Mesenchymal stem cell (in vitro differentiated cells and primary cell): Measurements from ENCODE around the gene DKC1.
A peak's percentile ranks its signal among the peaks of the same experiment; 100 is the strongest.

ENCODE experiments used
- DNase-seq: peaks from one replicate; pipeline ENCODE4 v3.0.0-alpha.2; 2013
- H2AFZ ChIP-seq: one replicate; pipeline ENCODE4 v1.6.1; 2013; ENCODE audit warnings: low read depth, mild to moderate bottlenecking, control low read depth, inconsistent platforms, low read length, moderate library complexity
- H2AK5ac ChIP-seq: 2 replicates; pipeline ENCODE4 v1.6.1; 2013; ENCODE audit warnings: low read length, moderate library complexity, mild to moderate bottlenecking, inconsistent platforms; ENCODE audit not compliant: severe bottlenecking
- H2BK120ac ChIP-seq: one replicate; pipeline ENCODE4 v1.6.1; 2013; ENCODE audit warnings: low read depth, mild to moderate bottlenecking, inconsistent platforms, low read length, moderate library complexity
- H2BK12ac ChIP-seq, 2 experiments: one replicate each; pipeline ENCODE4 v1.6.1; 2013; ENCODE audit warnings: inconsistent platforms in 2 of 2, low read length in 2 of 2, mild to moderate bottlenecking in 2 of 2, moderate library complexity in 2 of 2, control low read depth in 1 of 2
- H2BK15ac ChIP-seq: one replicate; pipeline ENCODE4 v1.6.1; 2013; ENCODE audit warnings: mild to moderate bottlenecking, low read depth, inconsistent platforms; ENCODE audit not compliant: poor library complexity, severe bottlenecking
- H2BK5ac ChIP-seq: 2 replicates; pipeline ENCODE4 v1.6.1; 2013; ENCODE audit warnings: low read depth, mild to moderate bottlenecking, low read length, control low read depth, inconsistent platforms; ENCODE audit not compliant: poor library complexity, severe bottlenecking
- H3K14ac ChIP-seq, 2 experiments: one replicate each; pipeline ENCODE4 v1.6.1; 2013; ENCODE audit warnings: inconsistent platforms in 2 of 2, low read length in 2 of 2, control low read depth in 1 of 2, mild to moderate bottlenecking in 1 of 2, moderate library complexity in 1 of 2
- H3K18ac ChIP-seq, 2 experiments: one replicate each; pipeline ENCODE4 v1.6.1; 2013; ENCODE audit warnings: inconsistent platforms in 2 of 2, low read length in 2 of 2, control low read depth in 1 of 2, low read depth in 1 of 2, mild to moderate bottlenecking in 1 of 2
- H3K23ac ChIP-seq, 2 experiments: one replicate each; pipeline ENCODE4 v1.6.1; 2013; ENCODE audit warnings: inconsistent platforms in 2 of 2, low read length in 2 of 2, mild to moderate bottlenecking in 2 of 2, moderate library complexity in 2 of 2, control low read depth in 1 of 2
- H3K27ac ChIP-seq: 2 replicates; pipeline ENCODE4 v1.5.1; 2013; ENCODE audit warnings: mild to moderate bottlenecking, moderate library complexity, low read length, control low read depth, inconsistent platforms; ENCODE audit not compliant: poor library complexity, severe bottlenecking
- H3K27me3 ChIP-seq, 2 experiments: 2 replicates each; pipeline versions ENCODE4 v1.6.1 to v1.7.0; 2013; ENCODE audit warnings: low read length in 2 of 2, mild to moderate bottlenecking in 2 of 2, moderate library complexity in 2 of 2, control low read depth in 1 of 2, inconsistent platforms in 1 of 2; ENCODE audit not compliant: control insufficient read depth in 1 of 2, insufficient read depth in 1 of 2
- H3K36me3 ChIP-seq, 2 experiments: 2 replicates each; pipeline versions ENCODE4 v1.6.1 to v1.7.0; 2013; ENCODE audit warnings: low read length in 2 of 2, control low read depth in 1 of 2, inconsistent platforms in 1 of 2, low read depth in 1 of 2, mild to moderate bottlenecking in 1 of 2; ENCODE audit not compliant: insufficient read depth in 2 of 2, control insufficient read depth in 1 of 2
- H3K4ac ChIP-seq, 2 experiments: one replicate each; pipeline ENCODE4 v1.6.1; 2013; ENCODE audit warnings: inconsistent platforms in 2 of 2, low read length in 2 of 2, mild to moderate bottlenecking in 2 of 2, moderate library complexity in 2 of 2, control low read depth in 1 of 2, low read depth in 1 of 2
- H3K4me1 ChIP-seq: 2 replicates; pipeline ENCODE4 v1.6.1; 2013; ENCODE audit warnings: low read depth, low read length, control low read depth; ENCODE audit not compliant: control insufficient read depth, insufficient read depth
- H3K4me2 ChIP-seq: 2 replicates; pipeline ENCODE4 v1.6.1; 2013; ENCODE audit warnings: low read length, mild to moderate bottlenecking, inconsistent platforms; ENCODE audit not compliant: poor library complexity, severe bottlenecking
- H3K4me3 ChIP-seq, 2 experiments: 2 replicates each; pipeline versions ENCODE4 v1.5.1 to v1.7.0; 2013; ENCODE audit warnings: low read length in 2 of 2, mild to moderate bottlenecking in 2 of 2, control low read depth in 1 of 2, low read depth in 1 of 2; ENCODE audit not compliant: insufficient read depth in 1 of 2
- H3K79me1 ChIP-seq: replicated peaks from 2 replicates; pipeline ENCODE4 v1.6.1; 2013; ENCODE audit warnings: mild to moderate bottlenecking, control low read depth, low read length, inconsistent platforms; ENCODE audit not compliant: poor library complexity, severe bottlenecking
- H3K9ac ChIP-seq: 2 replicates; pipeline ENCODE4 v1.7.0; 2013; ENCODE audit warnings: mild to moderate bottlenecking, low read length, moderate library complexity
- H3K9me3 ChIP-seq: 2 replicates; pipeline ENCODE4 v1.7.0; 2013; ENCODE audit warnings: mild to moderate bottlenecking, low read length; ENCODE audit not compliant: control insufficient read depth
- H4K8ac ChIP-seq: one replicate; pipeline ENCODE4 v1.6.1; 2013; ENCODE audit warnings: inconsistent platforms, mild to moderate bottlenecking, low read length, moderate library complexity
- H4K91ac ChIP-seq: one replicate; pipeline ENCODE4 v1.6.1; 2013; ENCODE audit warnings: mild to moderate bottlenecking, low read length, inconsistent platforms
- WGBS: methylation state at CpG from one replicate; pipeline ENCODE4 v1.1.7; 2013; ENCODE audit warnings: mixed read lengths; 5-methylcytosine and 5-hydroxymethylcytosine counted together

Gene DKC1

DNA sequence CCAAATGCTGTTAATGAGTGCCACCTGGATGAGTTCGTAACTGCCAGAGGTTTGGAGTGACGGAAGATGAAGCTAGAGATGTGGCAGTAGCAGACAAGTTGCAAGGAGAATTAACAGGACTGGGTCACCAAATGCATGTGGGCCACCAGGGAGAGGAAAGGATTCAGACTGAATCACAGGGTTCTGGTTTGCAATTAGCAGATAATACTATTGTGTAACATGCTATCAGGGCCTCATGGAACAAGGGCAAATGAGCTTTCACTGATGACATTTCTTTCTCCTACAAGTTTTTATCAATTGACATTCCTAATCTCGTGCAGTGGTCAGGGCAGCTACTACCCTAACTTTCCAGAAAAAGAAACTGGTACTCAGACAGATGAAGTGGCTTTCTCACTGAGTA lies 33.2 kb upstream of the DKC1 start:
- Histone ChIP-seq H3K9ac (no peak overlapping the region), H3K4me2 (no peak overlapping the region), H2BK15ac (no peak overlapping the region), H2BK12ac (peak overlapping the region; percentile 52 to 88), H3K27ac (no peak overlapping the region), H2AFZ (no peak overlapping the region), H3K4me1 (peaks cover 14% of the 10 kb centered on the region), H2BK5ac (no peak overlapping the region), H2AK5ac (no peak overlapping the region), H2BK120ac (peak overlapping the region; percentile 6), H3K27me3 (peaks cover 0 to 4% of the 10 kb centered on the region in 2 experiments), H4K91ac (no peak overlapping the region), H3K18ac (peak overlapping the region; percentile 62 to 66), H3K23ac (no peak overlapping the region), H3K79me1 (no peaks in the 10 kb centered on the region), H3K14ac (peak overlapping the region in 1 of 2 experiments; percentile 75), H3K4ac (no peak overlapping the region), H4K8ac (no peak overlapping the region), H3K36me3 (no peaks in the 10 kb centered on the region), H3K9me3 (no peaks in the 10 kb centered on the region), H3K4me3 (no peak overlapping the region)
- DNase-seq = peak; percentile 34
- 88% methylated on average over 3 of the region's 3 CpGs for WGBS

DNA sequence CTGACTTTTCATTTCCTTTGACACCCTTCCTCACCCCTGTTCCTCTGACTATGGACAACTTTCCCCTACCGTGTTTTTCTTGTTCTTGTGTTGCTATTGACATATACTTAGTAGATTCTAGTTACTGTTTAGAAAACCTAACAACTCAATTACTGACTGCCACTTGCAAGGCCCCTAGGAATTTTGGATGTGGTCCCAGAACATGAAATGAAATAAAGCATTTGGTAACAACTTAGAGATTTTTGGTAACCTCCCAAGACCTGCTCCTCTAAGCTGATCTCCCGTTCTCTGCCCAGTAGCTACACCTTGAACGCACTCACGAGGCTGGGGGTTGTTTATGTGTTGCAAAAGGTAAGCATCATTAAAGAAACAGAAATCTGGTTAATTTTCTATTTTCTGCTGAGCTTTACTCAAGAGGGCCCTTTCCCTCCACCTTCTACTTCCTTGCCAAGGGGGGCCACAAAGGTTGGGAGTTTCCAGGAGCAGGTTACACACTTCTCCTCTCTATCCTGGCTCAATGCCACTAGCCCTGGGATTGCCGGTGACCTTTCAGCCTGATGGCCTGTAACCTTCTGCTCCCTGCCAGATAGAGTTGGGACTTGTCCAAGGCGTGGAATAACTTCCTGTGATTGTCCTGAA lies 32.3 kb upstream of the DKC1 start:
- no peak overlapping the region for H3K23ac ChIP-seq
- peak overlapping the region in 1 of 2 experiments; percentile 19 for H3K18ac ChIP-seq
- peaks cover 16% of the 10 kb centered on the region for H3K4me1 ChIP-seq
- no peak overlapping the region for H2BK5ac ChIP-seq
- H4K8ac ChIP-seq = peak overlapping the region; percentile 49
- WGBS = 75% methylated on average over 2 of the region's 6 CpGs
- H3K27me3 ChIP-seq = peaks cover 0 to 4% of the 10 kb centered on the region in 2 experiments
- H2BK120ac ChIP-seq = no peak overlapping the region
- H3K9ac ChIP-seq = no peak overlapping the region
- no peak overlapping the region for H3K27ac ChIP-seq
- H3K4me2 ChIP-seq = no peak overlapping the region
- no peak overlapping the region for H2AFZ ChIP-seq
- no peak overlapping the region for H2BK15ac ChIP-seq
- no peaks in the 10 kb centered on the region for H3K9me3 ChIP-seq
- no peaks in the 10 kb centered on the region for H3K36me3 ChIP-seq
- peak; percentile 65 for DNase-seq
- peak overlapping the region in 1 of 2 experiments; percentile 11 for H3K4ac ChIP-seq
- peak overlapping the region; percentile 52 for H2AK5ac ChIP-seq
- no peaks in the 10 kb centered on the region for H3K79me1 ChIP-seq
- peak overlapping the region; percentile 89 to 95 for H2BK12ac ChIP-seq
- peak overlapping the region; percentile 11 for H4K91ac ChIP-seq
- no peak overlapping the region for H3K14ac ChIP-seq
- H3K4me3 ChIP-seq = no peak overlapping the region

- Histone ChIP-seq H3K9ac (no peak overlapping the region), H3K23ac (no peak overlapping the region), H3K27ac (no peak overlapping the region), H4K8ac (no peak overlapping the region), H3K9me3 (no peaks in the 10 kb centered on the region), H2AK5ac (no peak overlapping the region), H3K79me1 (no peaks in the 10 kb centered on the region), H3K4me1 (peaks cover 18% of the 10 kb centered on the region), H2BK5ac (no peak overlapping the region), H3K18ac (peak overlapping the region in 1 of 2 experiments; percentile 19), H3K4ac (peak overlapping the region in 1 of 2 experiments; percentile 49), H2BK15ac (no peak overlapping the region), H2BK12ac (no peak overlapping the region), H2AFZ (no peak overlapping the region), H2BK120ac (no peak overlapping the region), H3K27me3 (peaks cover 0 to 4% of the 10 kb centered on the region in 2 experiments), H3K4me2 (no peak overlapping the region), H3K4me3 (no peak overlapping the region), H3K14ac (no peak overlapping the region), H4K91ac (no peak overlapping the region), H3K36me3 (no peaks in the 10 kb centered on the region)
- no peak for DNase-seq
- WGBS = 98% methylated on average over 3 of the region's 5 CpGs
Measured at GRCh38 chrX:154731184-154731583, 31.5 kb upstream of the DKC1 start.

GRCh38 chrX:154731881-154732280 lies 30.8 kb upstream of the DKC1 start:
- Histone ChIP-seq H3K14ac (no peak overlapping the region), H3K36me3 (no peaks in the 10 kb centered on the region), H3K9me3 (no peaks in the 10 kb centered on the region), H3K18ac (no peak overlapping the region), H3K23ac (no peak overlapping the region), H2BK5ac (no peak overlapping the region), H3K27me3 (no peaks in the 10 kb centered on the region), H2BK120ac (no peak overlapping the region), H4K91ac (peak overlapping the region; percentile 85), H3K4ac (peak overlapping the region in 1 of 2 experiments; percentile 4), H2AK5ac (no peak overlapping the region), H3K4me3 (no peak overlapping the region), H2AFZ (no peak overlapping the region), H3K4me1 (peaks cover 18% of the 10 kb centered on the region), H3K4me2 (no peak overlapping the region), H2BK15ac (no peak overlapping the region), H3K79me1 (no peaks in the 10 kb centered on the region), H3K27ac (no peak overlapping the region), H3K9ac (no peak overlapping the region), H4K8ac (no peak overlapping the region), H2BK12ac (peak overlapping the region in 1 of 2 experiments; percentile 77)
- DNase-seq = peak; percentile 62
- WGBS = 73% methylated on average over 7 of the region's 7 CpGs
